HFF-Myc (cell line): ENCODE data around the gene TIMM10B.
A peak's percentile ranks its signal among the peaks of the same experiment; 100 is the strongest.

ENCODE experiments used
- DNase-seq: peaks from one replicate; pipeline ENCODE4 v3.0.0-alpha.2; 2011; ENCODE audit warnings: low read depth; ENCODE audit errors: extremely low read depth
- H3K4me3 ChIP-seq: replicated peaks from 2 replicates; pipeline ENCODE4 v1.5.1; 2011; ENCODE audit warnings: low read depth, mild to moderate bottlenecking, control low read depth, low read length
- CTCF ChIP-seq: IDR thresholded peaks from 2 replicates; pipeline ENCODE4 v1.5.1; 2012; ENCODE audit warnings: mild to moderate bottlenecking, low read depth, low read length, control low read depth; ENCODE audit errors: missing control alignments

TIMM10B gene

GRCh38 chr11:6469599-6469998, 11.7 kb upstream of the TIMM10B start:
- H3K4me3 ChIP-seq, result no peak overlapping the region
- TF ChIP-seq CTCF, result no peak
- DNase-seq, result no peak

DNA sequence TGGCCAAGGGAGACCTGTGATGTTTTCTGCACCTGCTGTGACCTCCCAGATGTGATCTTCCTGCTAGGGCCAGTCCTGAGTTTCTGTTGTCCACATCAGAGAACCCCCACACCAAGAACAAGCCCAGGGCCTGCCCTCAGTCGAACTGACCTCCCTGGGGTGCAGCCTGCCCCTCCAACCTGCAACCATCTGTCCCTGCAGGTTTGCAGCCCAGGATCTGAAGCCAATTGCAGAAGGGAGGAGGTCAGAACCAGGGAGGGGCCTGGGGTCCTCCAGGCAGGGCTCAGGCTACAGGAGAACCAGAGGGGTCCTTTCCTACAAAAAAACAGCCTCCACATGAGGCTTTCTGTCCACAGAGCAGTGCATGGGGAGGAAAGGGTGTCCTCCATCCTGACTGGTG, 8.4 kb upstream of the TIMM10B start:
- DNase-seq, result no peak
- H3K4me3 ChIP-seq, result peak overlapping the region; percentile 82
- no peak for TF ChIP-seq CTCF

GRCh38 chr11:6473451-6474412, 7.6 kb upstream of the TIMM10B start, which contains the start of gene TRIM3:
TSS of gene TRIM3 (minus strand) at chr11:6473941. CDS start at chr11:6465695, 8,246 bp downstream.
- peak; percentile 35 for TF ChIP-seq CTCF
- peak; percentile 59 for DNase-seq

GRCh38 chr11:6474413-6474792, 6.9 kb upstream of the TIMM10B start:
- H3K4me3 ChIP-seq, result peak overlapping the region; percentile 49
- DNase-seq, result no peak
- no peak for TF ChIP-seq CTCF

More at GRCh38 chr11:6473451-6474412, 7.6 kb upstream of the TIMM10B start, which contains the start of gene TRIM3:
- H3K4me3 ChIP-seq, result peak within 1 kb of the TSS; percentile 82

- DNase-seq, result no peak
- no peak for TF ChIP-seq CTCF
- peak overlapping the region; percentile 49; the same call in 1 of the 2 replicates for H3K4me3 ChIP-seq
These were observed 6.3 kb upstream of the TIMM10B start for GRCh38 chr11:6474806-6475500.

DNA sequence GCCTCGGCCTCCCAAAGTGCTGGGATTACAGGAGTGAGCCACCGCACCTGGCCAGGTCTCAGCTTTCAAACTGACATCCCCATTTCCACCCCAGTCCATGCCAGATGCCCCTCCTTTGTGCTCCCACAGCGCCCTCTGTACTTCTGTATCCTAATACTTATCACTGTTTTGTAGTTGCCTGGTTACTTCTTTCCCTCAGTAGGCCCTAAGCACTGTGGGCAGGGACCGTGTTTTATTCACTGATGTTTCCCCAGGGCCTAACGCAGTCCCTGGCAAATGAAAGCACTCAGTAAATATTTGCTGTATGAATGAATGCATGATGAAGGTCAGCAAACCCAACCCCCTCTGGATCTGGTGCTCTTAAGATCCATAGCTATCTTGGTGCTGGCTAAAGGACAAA, 5.4 kb upstream of the TIMM10B start:
- H3K4me3 ChIP-seq, result no peak overlapping the region
- TF ChIP-seq CTCF, result peak; percentile 3
- DNase-seq, result no peak
